ENCODE data around the gene EVC.

The EVC gene

DNA sequence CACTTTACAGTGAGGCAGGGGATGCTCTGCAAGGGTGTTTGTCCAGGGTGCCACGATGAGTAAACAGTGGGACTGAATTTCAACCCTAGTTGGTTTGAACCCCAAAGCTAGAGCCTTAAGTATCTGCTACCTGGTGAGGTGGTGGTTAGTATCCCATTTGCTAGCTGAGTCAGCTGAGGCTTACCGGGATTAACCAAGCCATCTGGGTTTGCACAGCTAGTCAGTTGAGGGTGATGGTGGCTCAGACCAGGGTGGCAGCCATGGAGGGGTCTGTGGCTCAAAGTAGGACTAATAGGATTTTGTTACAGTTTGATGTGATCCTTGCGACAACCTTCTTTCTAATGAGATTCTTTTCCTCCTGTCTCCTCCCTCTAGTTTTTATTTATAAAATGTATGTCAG is 1.9 kb downstream of the EVC start:
- TF ChIP-seq CTCF (IDR thresholded peaks at IDR 0.05; ENCODE audit: borderline replicate concordance, insufficient read depth, low read depth, low read length), result no peak
- H3K4me3 ChIP-seq (ENCODE audit: low read depth, low read length), result peak overlapping the region; percentile 57

- no peak overlapping the region for H3K4me3 ChIP-seq (ENCODE audit: low read depth, low read length)
- TF ChIP-seq CTCF (IDR thresholded peaks at IDR 0.05; ENCODE audit: borderline replicate concordance, insufficient read depth, low read depth, low read length), result no peak
These were observed 2.9 kb downstream of the EVC start for GRCh38 chr4:5713861-5714260.

- H3K4me3 ChIP-seq (ENCODE audit: low read depth, low read length), result no peak overlapping the region
- no peak for TF ChIP-seq CTCF (IDR thresholded peaks at IDR 0.05; ENCODE audit: borderline replicate concordance, insufficient read depth, low read depth, low read length)
These were observed 4.4 kb downstream of the EVC start for GRCh38 chr4:5715357-5715756.

DNA sequence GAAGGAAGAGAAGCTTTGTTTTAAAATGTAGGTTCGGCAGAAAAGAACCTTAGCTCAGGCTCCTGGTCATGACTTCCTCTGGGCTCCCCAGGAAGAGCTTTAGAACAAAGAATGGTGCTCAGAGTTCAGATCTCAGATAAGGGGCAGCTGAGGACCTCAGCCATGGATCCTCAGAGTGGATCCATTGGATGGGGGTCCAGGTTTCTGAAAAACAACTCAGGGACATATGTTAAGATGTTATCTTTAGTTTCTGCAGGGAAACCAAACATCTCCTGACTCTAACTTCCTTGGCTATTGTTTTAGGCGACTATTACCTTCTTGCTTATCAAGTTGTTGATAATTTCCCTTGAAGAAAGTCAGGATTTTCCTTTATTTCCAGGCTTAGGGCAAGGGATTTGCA is 5.4 kb downstream of the EVC start:
- no peak for TF ChIP-seq CTCF (IDR thresholded peaks at IDR 0.05; ENCODE audit: borderline replicate concordance, insufficient read depth, low read depth, low read length)

GRCh38 chr4:5717449-5718158 is 6.6 kb downstream of the EVC start:
- no peak for TF ChIP-seq CTCF (IDR thresholded peaks at IDR 0.05; ENCODE audit: borderline replicate concordance, insufficient read depth, low read depth, low read length)
- no peak overlapping the region for H3K4me3 ChIP-seq (ENCODE audit: low read depth, low read length)

More for the DNA sequence above, 5.4 kb downstream of the EVC start:
- no peak overlapping the region for H3K4me3 ChIP-seq (ENCODE audit: low read depth, low read length)

- no peak overlapping the region for H3K4me3 ChIP-seq (ENCODE audit: low read depth, low read length)
- no peak for TF ChIP-seq CTCF (IDR thresholded peaks at IDR 0.05; ENCODE audit: borderline replicate concordance, insufficient read depth, low read depth, low read length)
These were observed 7.4 kb downstream of the EVC start for GRCh38 chr4:5718411-5718810.

DNA sequence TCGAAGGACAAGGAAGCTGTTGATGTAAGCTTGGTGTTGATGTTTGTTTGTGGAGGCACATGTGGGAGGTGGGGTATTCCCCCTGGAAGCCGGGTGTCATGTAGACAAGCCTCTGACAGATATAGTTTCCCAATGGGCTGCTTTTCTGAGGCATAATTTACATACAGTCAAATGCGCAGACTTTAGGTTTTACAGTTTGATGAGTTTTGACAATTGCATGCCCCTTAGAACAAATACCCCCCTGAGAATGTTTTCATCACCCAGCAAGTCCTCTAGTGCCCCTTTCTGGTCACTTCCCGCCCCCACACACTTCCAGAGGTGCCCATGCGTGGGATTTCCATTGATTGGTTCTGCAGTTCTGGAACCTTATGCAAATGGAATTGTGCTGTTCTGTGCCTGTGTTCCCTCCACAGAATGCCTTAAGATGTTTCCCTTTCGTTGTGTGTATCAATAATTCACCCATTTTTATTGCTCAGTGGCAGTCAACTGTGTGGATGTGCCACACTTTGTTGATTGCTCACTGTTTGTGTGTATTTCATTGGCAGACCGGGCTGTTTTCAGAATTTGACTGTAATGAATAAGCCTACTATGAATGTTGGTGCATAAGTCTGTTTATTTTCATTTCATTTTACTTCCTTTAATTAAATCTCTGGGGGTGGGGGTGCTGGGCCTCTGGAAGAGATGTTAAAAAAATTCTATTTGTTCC is 8.5 kb downstream of the EVC start:
- no peak for TF ChIP-seq CTCF (IDR thresholded peaks at IDR 0.05; ENCODE audit: borderline replicate concordance, insufficient read depth, low read depth, low read length)
- no peak overlapping the region for H3K4me3 ChIP-seq (ENCODE audit: low read depth, low read length)

Measured in GM12875 (cell line).